Psoas muscle (tissue), 8 donors: ENCODE measurements around the gene KCNG2. TPM values are rescaled to one million over a fixed set of nuclear protein-coding genes. Genes with fewer than 3 reads are reported as not detected.

ENCODE experiments used
- ATAC-seq, 4 donors: fragments of 200-7000 bp; cut with Tn5 transposase; one replicate each; pipeline ENCODE4 v1.9.1; 2020; ENCODE audit warnings: moderate library complexity in 3 of 4, mild to moderate bottlenecking in 2 of 4
- DNase-seq, 2 donors: peaks; one replicate each; pipeline ENCODE4 v3.0.0-alpha.2; 2020
- H3K27ac ChIP-seq: fragments of 200-600 bp; one replicate; pipeline ENCODE4 v1.8.0; 2022
- H3K27me3 ChIP-seq, 3 donors: fragments of 200-600 bp in 1 of 3; one replicate each; pipeline versions ENCODE4 v1.6.1 to v1.8.0; 2013 to 2022; ENCODE audit warnings: low read length in 2 of 3, mild to moderate bottlenecking in 2 of 3, moderate library complexity in 1 of 3; ENCODE audit not compliant: insufficient read depth in 3 of 3
- H3K36me3 ChIP-seq, 2 donors: fragments of 200-600 bp in 1 of 2; one replicate each; pipeline versions ENCODE4 v1.6.1 to v1.8.0; 2013 to 2022; ENCODE audit warnings: low read depth in 1 of 2, mild to moderate bottlenecking in 1 of 2, moderate library complexity in 1 of 2; ENCODE audit not compliant: insufficient read depth in 1 of 2
- H3K4me1 ChIP-seq: fragments of 200-600 bp; one replicate; pipeline ENCODE4 v1.8.0; 2022
- H3K4me3 ChIP-seq: fragments of 200-600 bp; one replicate; pipeline ENCODE4 v1.8.0; 2022; ENCODE audit warnings: mild to moderate bottlenecking
- H3K9me3 ChIP-seq: fragments of 200-600 bp; one replicate; pipeline ENCODE4 v1.8.0; 2022
- CTCF ChIP-seq: fragments of 200-600 bp; IDR thresholded peaks from one replicate; pipeline ENCODE4 v1.8.0; 2022; ENCODE audit warnings: antibody characterized with exemption
- WGBS, 3 donors: extraction: QIAGEN DNeasy Blood & Tissue Kit; methylation state at CpG; one replicate each; pipeline versions ENCODE4 v1.1.6 to v1.1.7; 2013; 5-methylcytosine and 5-hydroxymethylcytosine counted together
- intact Hi-C, 2 donors: fragments of 100-400 bp; cut with DNase I; formaldehyde crosslinking; loops; one replicate each; pipeline versions ENCODE4 v1.11.0 to v1.14.2; 2022
- polyA plus RNA-seq, 3 donors: library from polyadenylated mRNA; stranded (reverse); fragments of 200-250 nt; gene quantifications; one replicate each; pipeline ENCODE4 v1.2.3, GENCODE V29; 2013
- total RNA-seq, 4 donors: library from RNA; stranded (reverse); fragmentation: NEBNext Ultra II Directional in 2 of 4; extraction: Animal tissue kit (Norgen Biotek cat#: 25700) in 2 of 4; gene quantifications; one replicate each; pipeline versions ENCODE4 v1.2.1 to v1.2.4, GENCODE V29; 2021 to 2023
- donor health status: healthy with polysubstance abuse.
- donor health status: DM: no; HTN: no; CAD: no; lungs with moderate emphysema.
- donor health status: Bipolar disorder and iron deficiency.
- donor health status: healthy.
- donor health status: DM: yes; HTN: yes; CAD: no.
- donor health status: DM: no; HTN: no; CAD: no.
- donor health status: DM: no; HTN: no; CAD: no.
- donor health status: DM: yes; HTN: yes; CAD: no.

The KCNG2 gene
- total and polyA plus RNA-seq, 7 donors = 0.04 to 0.54 (median 0.27) TPM; not detected in 2

- ATAC-seq (no peak), DNase-seq (no peak)
- Histone ChIP-seq H3K9me3 (no peaks in the 10 kb centered on the region), H3K4me3 (no peak overlapping the region), H3K27ac (no peak overlapping the region), H3K36me3 (no peaks in the 10 kb centered on the region), H3K4me1 (no peaks in the 10 kb centered on the region), H3K27me3 (peaks cover 0 to 30% (median 22%) of the 10 kb centered on the region in 3 donors)
- 63 to 73% (median 68%) methylated on average over 33 to 36 of the region's 36 CpGs for WGBS, 3 donors
- TF ChIP-seq CTCF = no peak
- intact Hi-C loops = no loop called here
Observed at GRCh38 chr18:79872527-79873444, 75.0 kb downstream of the KCNG2 start.

DNA sequence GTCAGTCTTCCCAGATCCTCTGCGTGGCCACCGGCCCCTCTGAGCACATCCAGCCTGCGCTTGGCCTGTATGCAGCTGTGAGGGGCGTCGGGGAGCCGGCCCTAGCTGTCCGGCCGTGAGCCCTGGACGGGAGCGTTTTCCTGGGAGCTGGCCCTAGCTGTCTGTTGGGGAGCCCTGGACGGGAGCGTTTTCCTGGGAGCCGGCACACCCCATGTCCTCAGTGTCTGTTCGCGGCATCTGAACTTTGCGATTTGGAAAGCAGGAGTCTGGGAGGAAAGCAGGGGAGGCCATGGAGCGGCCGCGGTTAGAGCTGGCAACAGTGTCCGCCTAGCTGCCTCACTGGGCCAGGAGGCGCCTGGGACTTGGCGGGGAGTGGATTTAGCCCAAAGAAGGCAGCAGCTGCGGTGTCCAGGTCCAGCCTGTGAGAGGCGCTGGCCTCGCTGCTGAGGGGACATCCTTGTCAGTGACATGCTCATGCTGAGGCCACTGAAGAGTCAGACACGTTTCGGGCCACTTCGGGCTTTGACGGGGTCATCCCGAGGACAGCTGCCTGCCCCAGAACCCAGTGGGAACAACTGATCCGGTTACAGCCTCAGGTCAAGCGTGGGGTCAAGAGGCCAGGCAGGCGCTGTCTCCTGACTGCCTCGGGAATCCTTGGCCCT lies 75.8 kb downstream of the KCNG2 start:
- DNase-seq (peak in 1 of 2 donors; percentile 72), ATAC-seq (peak in 3 of 4 donors; percentile 31 to 62 (median 43))
- Histone ChIP-seq H3K27me3 (peaks cover 0 to 34% (median 22%) of the 10 kb centered on the region in 3 donors), H3K4me3 (no peak overlapping the region), H3K4me1 (no peaks in the 10 kb centered on the region), H3K27ac (no peak overlapping the region), H3K36me3 (no peaks in the 10 kb centered on the region), H3K9me3 (no peaks in the 10 kb centered on the region)
- intact Hi-C loops = no loop called here
- no peak for TF ChIP-seq CTCF
- 35 to 60% (median 58%) methylated on average over 31 to 34 of the region's 34 CpGs for WGBS, 3 donors

DNA sequence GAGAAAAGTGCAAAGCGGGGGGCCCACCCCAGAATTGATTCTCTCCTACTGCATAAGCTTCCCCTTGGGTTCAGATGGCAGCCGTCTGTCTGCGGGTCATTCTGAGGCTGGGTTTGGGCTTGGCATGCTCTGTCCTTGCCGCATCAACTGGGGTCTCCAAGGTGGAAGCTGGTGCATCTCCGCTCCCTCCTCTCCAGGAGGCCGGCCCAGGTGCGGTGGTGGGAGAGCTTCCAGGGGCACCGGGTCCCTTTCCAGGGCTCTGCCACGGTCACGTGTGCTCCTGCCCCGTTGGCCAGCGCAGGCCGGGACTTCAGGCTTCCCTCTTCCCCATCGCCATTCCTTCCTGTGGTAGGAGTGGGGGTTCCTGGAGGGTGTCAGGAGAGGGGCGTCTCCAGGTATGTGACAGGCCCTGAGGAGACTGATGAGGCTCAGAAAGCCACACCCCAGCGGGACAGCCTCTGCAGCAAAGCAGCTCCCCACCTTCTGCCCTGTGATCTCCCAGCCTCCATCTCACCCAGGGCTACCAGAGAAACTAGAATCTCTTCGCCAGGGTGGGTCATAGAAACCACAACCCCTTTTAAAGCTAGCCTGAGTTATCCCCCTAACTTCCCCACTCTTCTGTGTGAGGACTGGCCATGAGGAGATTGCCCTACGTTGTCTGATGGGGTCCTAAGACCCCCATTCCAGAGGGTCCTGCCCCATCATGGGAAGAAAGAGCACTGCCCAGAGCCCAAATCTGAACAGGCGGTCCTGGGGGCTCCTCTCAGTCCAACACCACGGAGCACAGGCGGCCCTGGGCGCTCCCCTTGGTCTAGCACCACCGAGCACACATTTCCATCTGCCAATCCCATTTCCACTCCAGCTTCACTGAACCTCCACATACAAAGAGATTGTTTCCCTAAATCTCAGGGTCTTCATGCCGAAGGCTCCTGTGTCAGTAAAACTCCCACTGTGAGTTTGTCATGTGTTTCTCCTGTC lies 77.1 kb downstream of the KCNG2 start:
- no peaks in the 10 kb centered on the region for H3K9me3 ChIP-seq
- 81 to 89% (median 85%) methylated on average over 24 of the region's 24 CpGs for WGBS, 3 donors
- DNase-seq = peak in 1 of 2 donors; percentile 32
- no peak overlapping the region for H3K4me3 ChIP-seq
- H3K27ac ChIP-seq = no peak overlapping the region
- no peaks in the 10 kb centered on the region for H3K36me3 ChIP-seq
- peaks cover 0 to 36% (median 17%) of the 10 kb centered on the region in 3 donors for H3K27me3 ChIP-seq
- TF ChIP-seq CTCF = no peak
- intact Hi-C loops = no loop called here
- H3K4me1 ChIP-seq = no peaks in the 10 kb centered on the region
- ATAC-seq = no peak

DNA sequence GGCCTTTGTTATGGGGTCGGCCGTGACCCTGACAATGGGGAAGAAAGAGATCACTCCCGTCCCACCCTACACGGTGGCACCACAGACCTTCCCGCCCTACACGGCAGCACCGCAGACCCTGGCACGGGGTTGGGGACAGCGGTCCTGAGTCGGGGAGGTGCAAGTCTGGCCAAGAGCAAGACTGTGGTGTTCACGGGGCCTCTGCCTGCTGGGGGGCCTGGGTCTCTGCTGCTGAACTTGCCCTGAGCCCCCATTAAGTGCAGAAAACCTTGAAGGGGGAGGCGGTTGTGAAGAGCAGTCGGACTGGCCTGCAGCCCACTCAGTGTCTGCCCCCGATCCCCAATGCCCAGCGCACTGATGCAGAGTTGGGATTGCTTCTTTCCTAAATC lies 77.8 kb downstream of the KCNG2 start:
- no peak overlapping the region for H3K4me3 ChIP-seq
- TF ChIP-seq CTCF = no peak
- 82 to 92% (median 91%) methylated on average over 15 of the region's 15 CpGs for WGBS, 3 donors
- DNase-seq (peak in 1 of 2 donors; percentile 24), ATAC-seq (no peak)
- H3K4me1 ChIP-seq = no peaks in the 10 kb centered on the region
- H3K27me3 ChIP-seq = peaks cover 0 to 32% (median 14%) of the 10 kb centered on the region in 3 donors
- no peaks in the 10 kb centered on the region for H3K36me3 ChIP-seq
- intact Hi-C loops = no loop called here
- H3K27ac ChIP-seq = no peak overlapping the region
- H3K9me3 ChIP-seq = no peaks in the 10 kb centered on the region
